Cardiac fibroblast (primary cell): ENCODE results near the gene WNT10A.
A peak's percentile ranks its signal among the peaks of the same experiment; 100 is the strongest.

Source experiments
- DNase-seq, 2 donors: peaks; one replicate each; pipeline versions ENCODE4 v3.0.0 to v3.0.0-alpha.2; 2010; ENCODE audit warnings: low read depth in 2 of 2
- H3K4me3 ChIP-seq, 2 donors: replicated peaks in 1 of 2; 1 replicate in 1 of 2; 2 replicates in 1 of 2; pipeline ENCODE4 v1.5.1; 2011; ENCODE audit warnings: low read depth in 2 of 2, low read length in 2 of 2, mild to moderate bottlenecking in 2 of 2, moderate library complexity in 1 of 2
- TF ChIP-seq, protein P1 (sequence below): IDR thresholded peaks from one replicate; pipeline ENCODE4 v1.5.1; 2011; ENCODE audit warnings: low read depth, mild to moderate bottlenecking, low read length, inconsistent platforms

The WNT10A gene

DNA sequence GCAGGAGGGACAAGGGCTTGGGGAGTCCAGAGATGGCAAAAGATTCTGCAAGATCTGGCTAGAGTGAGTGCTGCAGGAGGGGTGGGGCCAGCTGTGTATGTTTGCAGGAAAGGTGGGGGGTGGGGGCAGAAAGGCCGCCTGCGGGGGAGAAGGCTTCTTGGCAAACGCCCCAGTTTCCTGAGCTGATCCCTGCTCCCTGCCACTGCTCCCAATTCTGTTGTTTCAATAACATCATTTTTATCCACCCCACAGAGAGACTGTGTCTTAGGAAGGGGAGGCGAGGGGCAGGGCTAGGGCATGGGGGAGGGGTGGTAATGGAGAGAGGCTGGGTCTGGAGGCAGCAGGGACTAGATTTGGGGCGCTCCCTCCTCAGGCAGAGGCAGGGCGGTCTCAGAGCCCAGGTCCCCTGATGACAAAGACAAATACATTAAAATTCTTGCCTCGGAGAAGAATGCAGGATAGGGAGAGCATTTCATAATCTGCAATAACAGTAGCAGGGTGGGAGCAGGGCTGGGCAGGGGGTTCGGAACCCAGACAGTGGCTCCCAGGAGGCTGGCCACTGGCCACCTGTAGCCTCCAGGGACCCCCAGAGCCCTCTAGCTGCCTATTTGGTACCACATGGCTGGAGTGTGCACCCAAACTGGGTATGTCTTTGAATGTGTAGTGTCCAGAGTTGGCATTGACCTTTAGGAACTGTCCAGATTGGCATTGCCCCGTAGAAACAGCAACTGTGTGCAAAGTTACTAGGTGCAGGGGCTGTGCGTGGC, 23.1 kb upstream of the WNT10A start:
- TF ChIP-seq, protein P1, sequence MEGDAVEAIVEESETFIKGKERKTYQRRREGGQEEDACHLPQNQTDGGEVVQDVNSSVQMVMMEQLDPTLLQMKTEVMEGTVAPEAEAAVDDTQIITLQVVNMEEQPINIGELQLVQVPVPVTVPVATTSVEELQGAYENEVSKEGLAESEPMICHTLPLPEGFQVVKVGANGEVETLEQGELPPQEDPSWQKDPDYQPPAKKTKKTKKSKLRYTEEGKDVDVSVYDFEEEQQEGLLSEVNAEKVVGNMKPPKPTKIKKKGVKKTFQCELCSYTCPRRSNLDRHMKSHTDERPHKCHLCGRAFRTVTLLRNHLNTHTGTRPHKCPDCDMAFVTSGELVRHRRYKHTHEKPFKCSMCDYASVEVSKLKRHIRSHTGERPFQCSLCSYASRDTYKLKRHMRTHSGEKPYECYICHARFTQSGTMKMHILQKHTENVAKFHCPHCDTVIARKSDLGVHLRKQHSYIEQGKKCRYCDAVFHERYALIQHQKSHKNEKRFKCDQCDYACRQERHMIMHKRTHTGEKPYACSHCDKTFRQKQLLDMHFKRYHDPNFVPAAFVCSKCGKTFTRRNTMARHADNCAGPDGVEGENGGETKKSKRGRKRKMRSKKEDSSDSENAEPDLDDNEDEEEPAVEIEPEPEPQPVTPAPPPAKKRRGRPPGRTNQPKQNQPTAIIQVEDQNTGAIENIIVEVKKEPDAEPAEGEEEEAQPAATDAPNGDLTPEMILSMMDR = no peak

DNA sequence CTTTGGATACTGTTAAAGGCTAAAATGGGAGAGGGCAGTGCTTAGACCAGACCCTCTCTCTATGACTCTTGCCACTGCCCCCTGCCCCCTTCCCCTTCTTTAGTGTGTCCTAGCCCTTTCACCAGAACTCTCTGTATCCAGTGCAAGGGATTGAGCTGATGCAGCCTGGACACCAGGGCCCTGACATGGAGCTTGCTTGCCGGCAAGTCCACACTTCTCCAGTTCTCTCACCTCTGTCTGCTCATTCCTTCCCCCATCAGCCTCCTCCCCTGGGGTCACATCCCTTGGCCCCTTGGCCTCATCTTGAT, 22.6 kb upstream of the WNT10A start:
- DNase-seq = no peak
- H3K4me3 ChIP-seq = no peak overlapping the region
- TF ChIP-seq, protein P1 = no peak

More for the DNA sequence above, 23.1 kb upstream of the WNT10A start:
- no peak overlapping the region for H3K4me3 ChIP-seq
- peak in 1 of 2 donors; percentile 37 for DNase-seq

DNA sequence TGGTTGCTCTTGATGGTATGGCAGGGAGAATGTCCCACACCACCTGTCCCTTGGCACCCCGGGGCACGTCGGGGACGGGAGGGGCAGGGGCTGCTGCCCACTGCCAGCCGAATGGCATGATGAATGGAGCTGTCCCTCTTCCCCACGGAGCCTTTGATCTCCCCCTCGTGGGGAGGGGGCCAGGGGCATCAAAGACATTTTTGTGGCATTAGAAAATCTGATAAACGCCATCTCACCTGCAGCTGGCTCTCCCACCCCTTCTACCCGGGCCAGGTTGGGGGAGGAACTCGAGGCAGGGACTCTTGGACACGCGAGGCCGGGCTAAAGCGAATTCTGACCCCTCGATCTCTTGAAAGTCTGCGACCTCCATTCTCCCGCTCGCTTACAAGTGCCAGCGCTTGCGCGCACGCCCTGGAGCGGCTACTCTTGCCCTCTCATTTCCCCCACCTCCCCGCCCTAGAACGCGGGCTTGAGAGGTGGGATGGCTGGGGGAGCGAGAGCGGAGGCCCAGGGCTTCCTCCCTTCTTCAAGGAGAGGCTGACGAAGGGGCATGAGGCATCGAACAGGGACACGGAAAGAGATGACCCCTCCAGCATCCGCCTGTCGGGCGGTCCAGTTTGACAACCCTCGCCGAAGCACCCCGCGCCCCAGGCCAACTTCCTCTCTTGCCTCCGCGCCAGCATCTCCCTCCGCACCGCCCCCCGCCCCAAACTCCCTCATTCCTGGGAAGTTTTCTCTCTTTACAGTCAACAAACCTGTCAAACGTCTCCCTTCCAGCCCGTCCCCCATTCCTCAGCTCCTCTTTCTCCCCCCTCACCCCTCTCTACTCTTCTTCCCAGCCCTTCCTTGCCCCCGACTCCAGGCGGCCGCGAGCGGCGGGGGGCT, 21.7 kb upstream of the WNT10A start:
- H3K4me3 ChIP-seq = no peak overlapping the region
- no peak for DNase-seq
- TF ChIP-seq, protein P1 = no peak

DNA sequence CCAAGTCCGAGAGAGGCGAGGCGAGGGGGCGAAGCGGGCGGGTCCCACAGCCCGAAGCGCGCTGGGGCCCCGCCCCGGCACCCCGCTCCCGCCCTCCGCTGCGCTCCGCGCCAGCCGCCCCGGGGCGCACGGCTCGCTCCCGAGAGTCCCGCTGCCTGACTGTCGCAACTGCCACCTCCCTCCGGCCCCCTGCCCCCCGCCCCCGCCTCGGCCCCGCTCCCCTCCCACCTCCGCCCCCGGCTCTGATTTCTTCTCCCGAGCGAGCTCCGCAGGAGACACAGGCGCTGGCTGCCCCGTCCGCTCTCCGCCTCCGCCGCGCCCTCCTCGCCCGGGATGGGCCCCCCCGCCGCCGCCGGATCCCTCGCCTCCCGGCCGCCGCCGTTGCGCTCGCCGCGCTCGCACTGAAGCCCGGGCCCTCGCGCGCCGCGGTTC, 21.1 kb upstream of the WNT10A start, which contains the start of gene WNT6:
Gene WNT6, plus strand, starts transcription at position 250 of the 432 bp plus-strand sequence. CDS start 233 bp downstream, outside the sequence.
- H3K4me3 ChIP-seq = no peak within 1 kb of the TSS
- no peak for DNase-seq
- TF ChIP-seq, protein P1 = no peak

DNA sequence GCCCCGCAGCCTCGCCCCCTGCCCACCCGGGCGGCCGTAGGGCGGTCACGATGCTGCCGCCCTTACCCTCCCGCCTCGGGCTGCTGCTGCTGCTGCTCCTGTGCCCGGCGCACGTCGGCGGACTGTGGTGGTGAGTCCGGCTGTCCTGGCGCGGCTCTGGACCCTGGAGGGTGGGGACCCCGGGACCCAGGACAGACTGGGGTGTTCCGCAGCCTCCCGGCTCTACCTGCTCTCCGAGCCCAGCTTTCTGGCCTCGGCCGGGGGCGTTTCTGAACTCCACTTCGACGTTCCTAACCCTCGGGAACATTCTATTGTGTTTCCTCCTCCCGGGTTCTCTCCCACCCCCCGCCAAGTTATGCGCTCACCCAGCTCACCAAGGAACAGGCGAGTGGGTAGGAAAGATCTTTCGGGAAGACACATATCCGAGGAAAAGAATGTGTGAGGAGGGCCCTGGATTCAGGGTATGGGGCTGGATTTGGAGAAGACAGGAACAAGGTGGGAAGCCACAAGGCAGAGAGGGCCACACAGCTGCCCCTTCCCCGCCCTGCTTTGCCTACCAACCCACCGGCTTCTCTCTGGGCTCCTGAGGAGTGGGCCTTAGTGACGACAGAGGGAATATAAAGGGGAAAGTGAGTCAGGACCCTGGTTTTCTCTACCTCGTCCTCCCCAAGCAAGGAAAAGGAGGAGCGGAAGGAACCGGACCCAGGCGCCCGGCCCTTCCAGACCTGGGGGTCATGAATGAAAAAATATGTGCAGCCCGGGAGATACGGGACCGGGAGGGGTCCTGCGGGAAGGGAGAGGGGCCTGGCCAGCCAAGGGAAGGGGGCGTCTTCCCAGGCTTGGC, 20.4 kb upstream of the WNT10A start:
- TF ChIP-seq, protein P1 = no peak
- H3K4me3 ChIP-seq = no peak overlapping the region
- no peak for DNase-seq

DNA sequence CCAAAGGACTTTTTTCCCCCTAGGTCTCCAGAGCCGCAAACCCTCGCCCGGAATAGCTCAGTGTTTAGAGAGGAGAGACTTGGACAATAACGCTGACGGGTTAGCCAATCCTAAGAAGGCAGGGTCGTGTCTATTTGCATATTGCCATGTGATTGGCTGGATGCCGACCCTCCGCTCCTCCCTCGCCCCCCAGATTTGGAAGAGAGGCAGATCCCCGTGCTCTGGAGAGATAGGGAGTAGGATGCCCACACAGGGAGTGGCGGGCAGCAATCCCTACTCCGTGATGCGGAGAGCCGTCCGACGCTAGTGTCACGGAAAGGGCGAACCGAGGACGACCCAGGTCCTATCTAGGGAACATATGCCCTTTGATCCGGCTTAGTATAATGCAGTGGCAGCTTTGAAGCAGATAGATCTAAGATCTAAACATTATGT, 19.7 kb upstream of the WNT10A start:
- DNase-seq = peak; percentile 15 to 70
- H3K4me3 ChIP-seq = no peak overlapping the region
- TF ChIP-seq, protein P1 = no peak
